ENCODE measurements around the gene ZNF738.
"Not testable (repeated sequence)": the region's sequence is repeated elsewhere in the genome, so short reads cannot be mapped to it uniquely, and the experiment has no call there.

Gene ZNF738

DNA sequence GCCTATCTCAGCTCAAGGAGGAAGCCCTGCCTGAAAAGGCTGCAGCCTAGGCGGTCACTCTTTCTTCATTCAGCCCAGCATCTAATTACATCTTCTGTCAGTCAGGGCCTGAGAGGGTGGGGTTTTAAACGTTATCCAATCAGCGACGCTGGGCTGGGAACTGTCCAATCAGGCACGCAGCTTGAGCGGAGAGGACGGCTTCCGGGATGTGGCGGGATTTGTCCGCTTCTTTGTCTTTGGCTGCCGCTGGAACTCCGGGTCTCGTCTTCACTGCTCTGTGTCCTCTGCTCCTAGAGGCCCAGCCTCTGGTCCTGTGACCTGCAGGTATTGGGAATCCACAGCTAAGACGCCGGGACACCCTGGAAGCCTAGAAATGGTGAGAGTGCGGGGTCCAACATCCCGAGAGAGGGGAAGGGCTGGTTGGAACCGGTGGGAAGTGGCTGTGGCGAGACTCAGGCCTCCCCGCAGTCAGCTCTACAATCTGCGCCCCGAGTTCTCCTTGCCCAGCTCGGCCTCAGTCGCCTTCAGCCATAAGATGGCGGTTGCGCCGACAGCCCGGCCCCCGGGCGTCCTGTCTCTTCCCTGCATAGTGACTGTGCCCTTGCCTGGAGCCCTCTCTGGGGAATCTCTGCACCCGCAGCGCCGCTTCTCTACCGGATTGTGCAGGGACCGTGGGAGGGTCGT is at the start of gene ZNF738:
Gene ZNF738, plus strand, starts transcription at position 233 of the 684 bp plus-strand sequence. Its CDS starts 141 bp downstream, at position 374.
- peak; percentile 53 to 70 (median 58) for DNase-seq

DNA sequence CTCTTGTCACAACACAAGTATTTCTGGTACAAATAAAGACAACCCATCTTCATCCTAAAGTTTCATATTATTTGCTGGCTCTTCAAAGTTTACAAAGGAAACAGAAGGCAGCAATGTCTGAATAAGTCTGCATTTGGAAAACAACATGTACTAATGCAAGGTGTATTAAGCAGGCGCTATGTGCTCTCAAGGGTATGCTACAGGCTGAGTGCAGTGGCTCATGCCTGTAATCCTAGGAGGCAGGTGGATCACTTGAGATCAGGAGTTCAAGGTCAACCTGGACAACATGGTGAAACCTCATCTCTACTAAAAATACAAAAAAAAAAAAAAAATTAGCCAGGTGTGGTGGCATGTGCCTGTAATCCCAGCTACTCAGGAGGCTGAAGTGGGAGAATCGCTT is 46.0 kb upstream of the ZNF738 start:
- DNase-seq, result not testable (repeated sequence)

DNA sequence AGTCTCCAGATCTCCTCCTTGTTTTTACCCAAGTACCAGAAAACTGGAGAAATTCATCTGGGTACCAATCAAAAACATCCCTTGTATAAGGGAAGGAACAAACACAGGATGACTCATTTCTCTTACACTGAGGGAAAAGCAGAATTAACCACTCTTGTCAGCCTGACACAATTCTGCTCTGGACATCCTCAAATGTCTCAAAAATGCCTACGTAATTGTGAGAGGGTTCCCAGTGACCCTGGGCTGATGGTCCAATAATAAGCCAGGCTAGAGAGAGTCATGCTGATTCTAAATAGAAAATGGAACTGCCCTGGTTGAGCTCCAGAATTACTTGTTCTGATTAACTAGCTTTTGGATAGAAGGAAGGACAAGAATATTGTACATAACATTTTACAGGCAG is 44.1 kb upstream of the ZNF738 start:
- no peak for DNase-seq

DNA sequence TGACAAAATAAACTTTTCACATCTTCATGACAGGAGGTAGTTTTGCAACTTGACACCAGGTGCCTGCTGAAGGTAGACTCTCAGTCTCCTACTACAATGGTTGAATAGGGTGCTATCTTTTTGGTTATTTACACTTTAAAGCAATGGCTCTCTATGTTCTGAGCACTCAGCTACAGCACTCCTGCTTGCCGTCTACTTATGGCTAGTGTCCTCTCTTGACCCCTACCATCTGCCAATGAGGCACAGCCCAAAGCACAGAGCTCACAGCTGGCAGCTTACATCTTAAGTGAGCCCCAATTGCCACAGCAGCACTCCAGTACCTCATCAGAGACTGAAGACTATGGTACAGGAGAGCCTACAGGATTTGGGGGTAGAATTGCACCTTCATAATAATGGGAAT is 41.0 kb upstream of the ZNF738 start:
- no peak for DNase-seq

DNA sequence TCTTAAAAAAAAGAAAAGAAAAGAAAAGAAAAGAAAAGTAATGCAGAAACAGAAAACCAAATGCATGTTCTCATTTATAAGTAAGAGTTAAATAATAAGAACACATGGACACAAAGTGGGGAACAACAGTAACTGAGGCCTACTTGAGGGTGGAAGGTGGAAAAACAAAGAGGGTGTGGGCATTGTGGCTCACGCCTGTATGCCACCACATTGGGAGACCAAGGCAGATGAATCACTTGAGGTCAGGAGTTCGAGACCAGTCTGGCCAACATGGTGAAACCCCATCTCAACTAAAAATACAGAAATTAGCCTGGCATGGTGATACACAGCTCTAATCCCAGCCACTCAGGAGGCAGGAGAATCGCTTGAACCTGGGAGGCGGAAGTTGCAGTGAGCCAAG is 37.7 kb upstream of the ZNF738 start:
- no peak for DNase-seq

DNA sequence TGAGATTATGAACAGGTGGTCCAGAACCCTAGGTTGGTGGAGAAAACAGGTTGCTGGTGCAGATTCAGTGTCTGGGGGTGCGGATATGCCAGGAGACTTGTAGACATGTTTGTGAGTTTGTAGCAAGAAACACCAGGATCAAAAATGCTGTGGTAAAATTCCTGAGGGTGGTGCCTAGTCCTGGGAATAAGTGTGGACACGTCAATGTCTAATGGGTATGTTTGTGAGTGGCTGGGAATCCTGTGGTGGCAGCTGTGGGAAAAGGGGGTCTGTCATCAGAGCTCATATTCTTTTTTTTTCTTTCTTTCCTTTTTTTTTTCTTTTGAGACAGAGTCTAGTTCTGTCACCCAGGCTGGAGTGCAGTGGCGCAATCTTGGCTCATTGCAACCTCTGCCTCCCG is 36.8 kb upstream of the ZNF738 start:
- DNase-seq, result no peak

DNA sequence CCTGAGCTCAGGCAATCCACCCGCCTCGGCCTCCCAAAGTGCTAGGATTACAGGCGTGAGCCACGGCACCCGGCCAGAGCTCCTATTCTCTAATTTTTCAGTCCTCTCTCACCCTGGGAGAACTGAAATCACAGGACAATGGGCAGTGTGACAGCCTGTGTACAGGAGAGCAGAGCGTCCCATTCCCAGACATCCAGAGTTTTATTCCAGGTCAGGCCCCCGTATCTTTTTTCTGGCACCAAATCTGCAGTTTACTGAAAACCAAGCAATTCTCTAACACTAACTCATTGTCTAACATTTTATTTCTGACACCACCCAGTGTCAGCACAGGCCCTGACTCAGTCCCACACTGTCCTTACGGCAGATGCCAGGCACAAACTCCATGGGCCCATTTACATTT is 36.3 kb upstream of the ZNF738 start:
- no peak for DNase-seq

DNA sequence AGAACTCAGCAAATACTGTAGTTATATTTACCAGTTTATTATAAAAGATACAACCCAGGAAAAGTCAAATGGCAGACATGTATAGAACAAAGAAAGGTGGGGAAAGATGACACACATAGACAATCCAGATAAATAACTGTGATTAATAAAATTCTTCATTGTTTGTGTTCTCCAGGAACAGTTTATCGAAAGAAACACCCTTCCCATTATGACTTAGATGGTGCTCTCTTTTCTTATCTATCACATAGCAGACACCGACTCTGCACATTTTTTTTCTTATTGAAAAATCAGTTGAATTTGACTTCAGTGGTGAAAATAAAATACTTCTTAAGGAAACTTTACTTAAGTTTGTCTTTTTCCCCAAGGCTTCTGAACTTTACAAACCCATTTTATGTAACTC is 35.8 kb upstream of the ZNF738 start:
- no peak for DNase-seq

DNA sequence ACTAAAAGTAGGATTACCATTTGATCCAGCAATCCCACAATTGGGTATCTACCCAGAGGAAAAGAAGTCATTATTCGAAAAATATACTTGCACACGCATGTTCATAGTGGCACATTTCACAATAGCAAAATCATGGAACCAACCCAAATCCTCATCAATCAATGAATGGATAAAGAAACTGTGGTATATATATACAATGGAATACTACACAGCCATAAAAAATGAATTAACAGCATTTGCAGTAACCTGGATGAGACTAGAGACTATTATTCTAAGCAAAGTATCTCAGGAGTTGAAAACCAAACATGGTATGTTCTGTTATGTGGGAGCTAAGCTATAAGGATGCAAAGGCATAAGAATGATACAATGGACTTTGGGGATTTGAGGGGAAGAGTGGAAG is 32.6 kb upstream of the ZNF738 start:
- DNase-seq, result no peak

DNA sequence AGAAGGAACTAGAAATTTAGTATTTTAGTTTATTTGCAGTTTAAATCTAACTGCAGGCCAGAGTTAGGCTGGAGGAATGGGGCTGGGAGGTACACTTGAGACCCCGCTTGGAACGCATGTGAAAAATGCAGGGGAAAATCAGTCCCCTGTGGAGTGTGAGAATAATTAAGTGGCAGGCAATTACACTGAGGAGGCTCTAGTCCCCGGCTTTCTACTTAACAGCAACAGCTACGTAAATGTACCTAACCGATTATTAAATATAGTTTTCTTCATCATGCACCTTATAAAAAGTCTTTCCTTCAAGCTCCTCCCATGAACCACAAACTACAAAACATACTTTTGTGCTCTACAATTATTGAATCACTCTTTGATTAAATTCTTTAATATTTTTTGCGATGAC is 30.4 kb upstream of the ZNF738 start:
- no peak for DNase-seq

DNA sequence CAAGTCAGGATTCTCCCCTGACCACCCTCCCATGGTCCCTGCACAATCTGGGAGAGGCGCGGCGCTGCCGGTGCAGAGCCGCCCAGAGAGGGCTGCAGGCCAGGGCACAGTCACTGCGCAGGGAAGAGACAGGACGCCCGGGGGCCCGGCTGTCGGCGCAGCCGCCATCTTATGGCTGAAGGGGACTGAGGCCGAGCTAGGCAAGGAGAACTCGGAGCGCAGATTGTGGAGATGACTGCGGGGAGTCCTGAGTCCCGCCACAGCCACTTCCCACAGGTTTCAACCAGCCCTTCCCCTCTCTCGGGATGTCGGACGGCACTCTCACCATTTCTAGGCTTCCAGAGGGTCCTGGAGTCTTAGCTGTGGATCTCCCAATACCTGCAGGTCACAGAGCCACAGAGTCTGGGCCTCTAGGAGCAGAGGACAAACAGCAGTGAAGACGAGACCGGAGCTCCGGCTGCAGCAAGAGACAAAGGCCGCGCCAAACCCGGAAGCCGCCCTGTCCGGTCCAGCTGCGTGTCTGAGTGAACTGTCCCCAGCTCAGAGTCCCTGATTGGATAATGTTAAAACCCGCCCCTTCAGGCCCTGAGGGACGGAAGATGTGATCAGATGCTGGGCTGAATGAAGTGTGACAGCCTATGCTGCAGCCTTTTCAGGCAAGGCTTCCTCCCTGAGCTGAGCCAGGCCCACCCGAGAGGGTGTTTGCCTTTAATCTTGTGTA is 29.8 kb upstream of the ZNF738 start, which contains the start of gene ZNF708:
Gene ZNF708, minus strand, starts transcription at position 526 of the 721 bp plus-strand sequence. Its CDS starts 198 bp downstream, at position 328.
- peak; percentile 25 to 60 (median 46) for DNase-seq

DNA sequence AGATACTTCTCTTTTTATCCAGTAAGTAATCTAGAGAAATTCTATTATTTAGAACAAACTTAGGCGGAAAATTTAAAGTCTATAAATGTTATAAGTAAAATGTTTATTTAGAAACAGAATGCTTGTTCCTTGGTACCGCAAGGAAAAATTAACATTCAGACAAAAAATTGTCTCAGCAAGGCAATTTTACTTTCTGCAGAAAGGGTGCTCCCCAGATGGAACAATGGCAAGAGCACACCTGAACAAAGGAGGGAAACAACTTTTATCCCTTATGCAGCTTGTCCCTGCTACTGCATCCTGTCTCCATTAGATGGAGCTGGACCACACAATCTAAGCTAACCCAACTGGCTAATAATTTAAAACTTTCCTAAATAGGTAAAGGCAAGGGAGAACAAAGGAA is 23.1 kb upstream of the ZNF738 start:
- DNase-seq, result no peak

DNA sequence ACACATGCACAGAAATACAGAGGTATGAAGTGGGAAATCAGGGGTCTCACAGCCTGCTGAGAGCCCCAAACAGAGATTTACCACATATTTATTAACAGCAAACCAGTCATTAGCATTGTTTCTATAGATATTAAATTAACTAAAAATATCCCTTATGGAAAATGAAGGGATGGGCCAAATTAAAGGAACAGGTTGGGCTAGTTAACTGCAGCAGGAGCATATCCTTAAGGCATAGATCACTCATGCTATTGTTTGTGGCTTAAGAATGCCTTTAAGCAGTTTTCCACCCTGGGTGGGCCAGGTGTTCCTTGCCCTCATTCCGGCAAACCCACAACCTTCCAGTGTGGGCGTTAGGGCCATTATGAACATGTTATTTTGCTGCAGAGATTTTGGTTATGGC is 14.0 kb upstream of the ZNF738 start:
- DNase-seq, result not testable (repeated sequence)

DNA sequence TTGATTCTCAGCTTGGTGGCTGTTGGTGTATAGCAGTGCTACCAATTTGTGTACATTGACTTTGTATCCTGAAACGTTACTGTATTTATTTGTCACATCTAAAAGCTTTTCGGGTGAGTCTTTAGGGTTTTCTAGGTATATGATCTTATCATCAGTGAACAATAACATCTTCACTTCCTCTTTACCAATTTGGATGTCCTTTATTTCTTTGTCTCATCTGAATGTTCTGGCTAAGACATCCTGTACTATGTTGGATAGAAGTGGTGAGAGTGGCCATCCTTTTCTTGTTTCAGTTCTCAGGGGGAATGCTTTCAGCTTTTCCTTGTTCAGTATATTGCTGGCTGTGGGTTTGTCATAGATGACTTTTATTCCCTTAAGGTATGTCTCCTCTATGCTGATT is 6.0 kb upstream of the ZNF738 start:
- DNase-seq, result no peak

DNA sequence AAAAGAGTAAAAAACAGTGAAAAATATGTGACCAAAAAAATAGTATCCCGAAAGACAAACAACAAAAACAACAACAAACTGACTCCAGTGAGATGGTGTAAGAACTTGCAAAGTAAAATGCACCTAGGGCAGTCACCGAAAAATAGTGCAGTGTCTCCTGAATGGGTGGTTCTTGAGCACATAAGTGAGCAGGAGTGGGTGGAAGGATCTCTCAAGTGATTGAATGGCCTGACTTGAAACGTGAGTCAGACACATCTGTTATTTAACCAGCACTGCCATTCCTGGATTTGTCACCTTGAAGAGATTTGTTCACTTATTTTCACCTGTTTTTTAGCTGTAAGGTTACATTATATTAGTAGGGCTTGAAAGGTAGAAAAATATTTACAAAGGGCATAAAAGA is 3.5 kb downstream of the ZNF738 start:
- DNase-seq, result no peak

DNA sequence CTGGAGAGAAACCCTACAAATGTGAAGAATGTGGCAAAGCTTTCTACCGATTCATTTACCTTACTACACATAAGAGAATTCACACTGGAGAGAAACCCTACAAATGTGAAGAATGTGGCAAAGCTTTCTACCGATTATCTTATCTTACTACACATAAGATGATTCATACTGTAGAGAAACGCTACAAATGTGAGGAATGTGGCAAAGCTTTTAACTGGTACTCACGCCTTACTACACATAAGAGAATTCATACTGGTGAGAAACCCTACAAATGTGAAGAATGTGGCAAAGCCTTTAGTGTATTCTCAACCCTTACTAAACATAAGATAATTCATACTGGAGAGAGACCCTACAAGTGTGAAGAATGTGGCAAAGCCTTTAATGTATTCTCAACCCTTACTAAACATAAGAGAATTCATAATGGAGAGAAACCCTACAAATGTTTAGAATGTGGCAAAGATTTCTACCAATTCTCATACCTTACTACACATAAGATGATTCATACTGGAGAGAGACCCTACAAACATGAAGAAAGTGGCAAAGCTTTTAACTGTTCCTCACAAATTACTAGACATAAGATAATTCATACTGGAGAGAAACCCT is 25.3 kb downstream of the ZNF738 start:
- no peak for DNase-seq

DNA sequence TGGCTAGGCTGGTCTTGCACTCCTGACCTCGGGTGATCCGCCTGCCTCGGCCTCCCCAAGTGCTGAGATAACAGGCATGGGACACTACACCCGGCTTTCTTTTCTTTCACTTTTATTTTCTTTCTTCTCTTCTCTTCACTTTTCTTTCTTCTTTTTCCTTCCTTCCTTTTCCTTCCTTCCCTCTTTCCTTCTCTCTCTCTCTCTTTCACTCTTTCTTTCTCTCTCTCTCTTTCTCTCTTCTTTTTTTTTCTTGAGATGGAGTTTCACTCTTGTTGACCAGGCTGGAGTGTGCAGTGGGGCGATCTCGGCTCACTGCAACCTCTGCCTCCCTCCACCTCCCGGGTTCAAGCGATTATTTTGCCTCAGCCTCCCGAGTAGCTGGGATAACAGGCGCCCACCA is 37.3 kb downstream of the ZNF738 start:
- no peak for DNase-seq

DNA sequence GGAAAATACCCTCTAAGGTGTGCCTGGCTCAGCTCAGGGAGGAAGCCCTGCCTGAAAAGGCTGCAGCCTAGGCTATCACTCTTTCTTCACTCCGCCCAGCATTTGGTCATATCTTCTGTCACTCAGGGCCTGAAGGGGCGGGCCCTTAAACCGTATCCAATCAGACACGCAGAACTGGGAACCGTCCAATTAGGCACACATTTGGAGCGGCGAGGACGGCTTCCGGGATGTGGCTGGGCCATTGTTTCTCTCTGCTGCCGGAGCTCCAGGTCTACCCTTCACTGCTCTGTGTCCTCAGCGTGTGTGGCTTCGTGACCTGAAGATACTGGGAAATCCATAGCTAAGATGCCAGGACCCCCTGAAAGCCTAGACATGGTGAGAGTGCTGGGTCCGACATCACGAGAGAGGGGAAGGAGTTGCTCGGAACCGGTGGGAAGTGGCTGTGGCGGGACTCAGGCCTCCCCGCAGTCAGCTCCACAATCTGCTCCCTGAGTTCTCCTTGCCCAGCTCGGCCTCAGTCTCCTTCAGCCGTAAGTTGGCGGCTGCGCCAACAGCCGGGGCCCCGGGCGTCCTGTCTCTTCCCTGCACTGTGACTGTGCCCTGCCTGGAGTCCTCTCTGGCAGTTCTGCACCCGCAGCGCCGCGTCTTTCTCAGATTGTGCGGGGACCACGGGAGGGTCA is 38.2 kb downstream of the ZNF738 start, which contains the start of gene ZNF493:
Gene ZNF493, plus strand, starts transcription at position 241 of the 680 bp plus-strand sequence. Its CDS starts 105 bp downstream, at position 346.
- peak; percentile 65 to 83 (median 72) for DNase-seq

DNA sequence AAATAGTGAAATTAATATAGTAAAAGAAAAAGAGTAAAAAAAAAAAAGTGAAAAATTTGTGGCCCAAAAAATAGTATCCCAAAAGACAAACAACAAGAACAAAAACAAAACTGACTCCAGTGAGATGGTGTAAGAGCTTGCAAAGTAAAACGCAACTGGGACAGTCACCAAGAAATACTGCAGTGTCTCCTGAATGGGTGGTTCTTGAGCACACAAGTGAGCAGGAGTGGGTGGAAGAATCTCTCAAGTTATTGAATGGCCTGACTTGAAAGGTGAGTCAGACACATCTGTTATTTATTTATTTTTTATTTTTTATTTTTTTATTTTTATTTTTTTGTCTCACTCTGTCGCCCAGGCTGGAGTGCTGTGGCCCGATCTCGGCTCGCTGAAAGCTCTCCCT is 40.1 kb downstream of the ZNF738 start:
- no peak for DNase-seq

DNA sequence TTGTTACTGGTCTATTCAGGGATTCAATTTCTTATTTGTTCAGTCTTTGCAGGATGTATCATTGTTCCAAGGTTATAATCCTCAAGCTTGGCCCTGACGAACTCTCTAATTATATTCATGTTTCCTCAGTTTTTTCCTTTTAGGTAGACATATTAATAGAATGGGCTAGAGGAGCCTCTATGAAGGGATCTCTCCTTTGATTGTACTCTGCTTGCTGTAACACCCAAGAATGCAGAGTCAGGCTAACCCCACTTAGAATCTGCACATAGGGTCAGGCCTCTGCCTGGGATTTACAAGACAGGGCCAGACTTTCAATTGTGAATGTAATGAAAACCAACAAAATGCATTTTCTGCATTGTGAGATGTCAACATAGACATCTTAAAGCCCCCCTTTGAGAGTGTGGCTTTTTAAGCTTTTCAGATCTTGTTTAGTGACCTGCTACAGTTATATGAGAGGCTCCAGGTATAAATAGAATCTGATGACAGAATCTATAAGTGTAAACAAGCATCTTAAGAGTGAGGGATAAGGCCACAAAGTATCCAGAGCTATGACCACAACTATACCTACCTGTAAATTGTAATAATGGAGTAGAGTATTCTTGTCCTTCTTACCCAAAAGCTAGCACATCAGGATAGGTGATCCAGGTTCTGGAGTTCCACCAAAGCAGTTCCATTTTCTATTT is 43.6 kb downstream of the ZNF738 start:
- no peak for DNase-seq

DNA sequence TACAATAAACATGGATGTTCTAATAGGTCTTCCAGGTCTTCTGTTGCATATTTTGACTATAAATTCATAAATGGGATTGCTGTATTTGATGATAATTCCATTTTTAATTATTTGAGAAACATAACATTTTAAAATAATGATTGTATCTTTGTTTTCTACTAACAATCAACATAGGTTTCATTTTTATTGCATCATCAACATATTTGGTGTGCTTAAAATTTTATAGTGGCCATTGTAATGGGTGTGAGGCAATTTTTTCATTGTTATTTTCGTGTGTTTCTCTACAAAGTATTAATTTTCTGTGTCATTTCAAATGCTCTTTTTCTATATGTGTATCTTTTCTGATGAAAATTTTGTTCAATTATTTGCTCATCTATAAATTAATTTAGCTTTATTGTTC is 51.4 kb downstream of the ZNF738 start:
- no peak for DNase-seq

DNA sequence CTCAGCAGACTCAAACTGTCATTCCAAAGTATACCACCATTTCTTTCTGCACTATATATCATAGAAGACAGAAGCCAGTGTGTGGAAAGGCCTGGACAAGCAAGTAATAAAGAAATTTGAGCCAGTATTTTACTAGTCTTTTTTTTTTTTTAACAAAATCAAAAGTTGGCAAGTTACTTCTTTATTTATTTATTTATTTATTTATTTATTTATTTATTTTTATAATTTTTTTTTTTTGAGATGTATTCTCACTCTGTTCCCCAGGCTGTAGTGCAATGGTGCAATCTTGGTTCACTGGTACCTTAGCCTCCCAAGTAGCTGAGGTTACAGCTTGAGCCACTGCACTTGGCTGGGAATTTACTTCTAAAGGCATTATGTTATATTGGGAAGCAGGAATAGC is 63.4 kb downstream of the ZNF738 start:
- DNase-seq, result no peak
